VCaP (cell line): Measurements from ENCODE around the gene DIP2C.

Experiments
- H3K27ac ChIP-seq: fragments of 450-650 bp; 2 replicates; pipeline ENCODE4 v1.5.1; 2017
- CTCF ChIP-seq: fragments of 450-650 bp; conservative IDR thresholded peaks from 2 replicates; pipeline ENCODE4 v1.5.1; 2017; ENCODE audit warnings: mild to moderate bottlenecking, moderate library complexity

The DIP2C gene

GRCh38 chr10:343231-344220 lies 345.9 kb downstream of the DIP2C start:
- no peak for TF ChIP-seq CTCF

GRCh38 chr10:341081-341740 lies 348.3 kb downstream of the DIP2C start:
- no peak for TF ChIP-seq CTCF
- H3K27ac ChIP-seq: no peak overlapping the region

More at GRCh38 chr10:343231-344220, 345.9 kb downstream of the DIP2C start:
- no peak overlapping the region for H3K27ac ChIP-seq

DNA sequence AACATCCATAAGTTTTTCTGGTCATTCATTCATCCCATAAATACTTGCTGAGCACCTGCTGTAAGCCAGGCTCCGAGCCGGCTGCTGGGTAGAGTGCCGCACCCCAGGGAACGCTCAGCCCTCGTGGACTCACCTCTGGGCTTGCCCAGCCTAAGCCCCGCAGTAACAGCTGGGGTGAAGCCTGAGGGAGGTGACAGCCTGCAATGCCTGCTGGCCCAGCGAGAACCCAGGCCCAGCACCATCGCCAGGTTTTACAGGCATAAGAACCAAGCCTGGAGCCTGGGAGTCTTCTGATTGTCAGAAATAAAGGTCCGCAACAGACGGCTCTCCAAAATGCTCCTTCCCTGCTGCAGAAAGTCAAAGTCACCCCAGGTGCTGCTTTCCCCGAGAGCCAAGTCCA lies 348.8 kb downstream of the DIP2C start:
- no peak for TF ChIP-seq CTCF
- no peak overlapping the region for H3K27ac ChIP-seq

- H3K27ac ChIP-seq: peak overlapping the region; percentile 43
- TF ChIP-seq CTCF: no peak
Observed at GRCh38 chr10:339038-339391, 350.5 kb downstream of the DIP2C start.

DNA sequence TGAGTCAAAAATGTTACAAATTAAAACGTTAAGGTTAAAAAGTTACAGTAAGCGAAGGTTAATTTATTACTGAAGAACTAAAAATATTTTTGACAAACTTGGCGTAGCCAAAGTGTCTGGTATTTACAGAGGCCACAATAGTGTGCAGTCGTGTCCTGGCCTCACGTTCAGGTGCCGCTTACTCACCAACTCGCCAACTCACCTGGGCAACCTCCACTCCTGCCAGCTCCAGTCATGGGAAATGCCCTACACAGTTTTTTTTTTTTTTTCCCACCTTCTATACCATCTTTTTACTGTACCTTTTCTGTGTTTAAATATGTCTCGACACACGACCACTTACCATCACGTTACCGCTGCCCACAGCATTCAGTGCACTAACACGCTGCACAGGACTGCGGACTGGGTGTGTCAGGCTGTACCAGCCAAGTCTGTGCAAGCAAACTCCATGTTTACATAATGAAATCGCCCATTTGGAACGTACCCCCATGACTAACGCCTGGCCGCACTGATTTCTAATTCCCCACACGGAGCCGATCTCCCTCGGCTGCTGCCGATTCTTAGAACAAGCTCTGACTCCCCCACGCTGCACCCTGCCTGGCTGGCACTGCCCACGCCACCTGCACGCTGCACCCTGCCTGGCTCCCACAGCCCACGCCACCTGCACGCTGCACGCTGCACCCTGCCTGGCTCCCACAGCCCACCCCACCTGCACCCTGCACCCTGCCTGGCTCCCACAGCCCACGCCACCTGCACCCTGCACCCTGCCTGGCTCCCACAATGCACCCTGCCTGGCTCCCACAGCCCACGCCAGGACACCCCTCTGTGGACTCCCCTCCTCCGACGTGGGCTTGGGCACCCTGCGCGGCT lies 351.1 kb downstream of the DIP2C start:
- peak overlapping the region; percentile 43 for H3K27ac ChIP-seq

DNA sequence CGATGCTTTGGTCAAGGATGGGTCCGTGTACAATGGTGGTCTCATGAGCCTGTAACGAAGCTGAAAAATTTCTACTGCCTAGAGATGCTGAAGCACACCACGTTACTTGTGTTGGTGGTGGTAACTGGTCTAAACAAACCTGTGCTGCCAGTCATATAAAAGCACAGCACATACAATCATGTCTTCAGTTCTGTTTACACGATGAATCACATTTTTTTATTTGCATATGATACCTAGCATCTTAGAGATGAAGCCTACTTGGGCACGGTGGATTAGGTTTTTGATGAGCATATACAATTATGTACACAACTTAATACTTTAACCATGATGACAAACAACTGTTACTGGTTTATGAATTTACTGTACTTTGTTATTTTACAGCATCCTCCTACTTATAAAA lies 353.2 kb downstream of the DIP2C start:
- H3K27ac ChIP-seq: no peak overlapping the region
- no peak for TF ChIP-seq CTCF

More for the DNA sequence above, 351.1 kb downstream of the DIP2C start:
- no peak for TF ChIP-seq CTCF
